PC-9 (cell line): ENCODE data around the gene ATP6V1G3.

ENCODE experiments used
- EZH2 ChIP-seq: fragments of 200-600 bp; sonication (generic); IDR thresholded peaks from 2 replicates; pipeline ENCODE4 v1.8.0; 2017; ENCODE audit warnings: antibody characterized with exemption, low read depth
- TF ChIP-seq, protein P1 (sequence below): fragments of 200-600 bp; sonication (generic); conservative IDR thresholded peaks from 2 replicates; pipeline ENCODE4 v1.6.1; 2017; ENCODE audit warnings: mixed run types, antibody characterized with exemption, mild to moderate bottlenecking, moderate library complexity

DNA sequence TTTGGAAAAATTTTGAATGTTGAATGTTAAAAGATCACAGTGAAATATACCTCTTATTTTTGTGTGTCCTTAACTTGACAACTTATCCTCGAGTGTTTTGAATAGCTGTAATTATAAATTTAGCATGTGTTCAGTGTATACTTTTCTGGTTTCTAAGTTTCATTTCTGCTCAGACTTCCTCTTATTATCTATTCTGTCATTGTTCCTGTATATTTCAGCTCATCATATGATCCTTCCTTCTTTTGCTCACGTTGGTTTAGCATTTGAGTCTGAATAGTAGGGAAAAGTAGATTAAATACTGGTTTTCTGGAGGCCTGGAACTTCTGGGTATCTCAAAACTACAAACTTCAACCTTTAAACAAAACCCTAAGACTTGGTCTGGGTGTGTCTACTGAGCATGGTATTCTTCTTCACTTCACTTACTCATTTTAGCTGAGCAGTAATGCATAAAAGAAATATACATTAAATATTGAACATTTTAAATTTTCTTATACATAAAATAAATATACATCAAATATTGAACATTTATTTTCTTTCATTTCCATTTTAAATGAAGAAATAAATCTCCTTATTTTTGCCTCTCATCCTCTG, 3.3 kb upstream of the ATP6V1G3 start:
- TF ChIP-seq, protein P1, sequence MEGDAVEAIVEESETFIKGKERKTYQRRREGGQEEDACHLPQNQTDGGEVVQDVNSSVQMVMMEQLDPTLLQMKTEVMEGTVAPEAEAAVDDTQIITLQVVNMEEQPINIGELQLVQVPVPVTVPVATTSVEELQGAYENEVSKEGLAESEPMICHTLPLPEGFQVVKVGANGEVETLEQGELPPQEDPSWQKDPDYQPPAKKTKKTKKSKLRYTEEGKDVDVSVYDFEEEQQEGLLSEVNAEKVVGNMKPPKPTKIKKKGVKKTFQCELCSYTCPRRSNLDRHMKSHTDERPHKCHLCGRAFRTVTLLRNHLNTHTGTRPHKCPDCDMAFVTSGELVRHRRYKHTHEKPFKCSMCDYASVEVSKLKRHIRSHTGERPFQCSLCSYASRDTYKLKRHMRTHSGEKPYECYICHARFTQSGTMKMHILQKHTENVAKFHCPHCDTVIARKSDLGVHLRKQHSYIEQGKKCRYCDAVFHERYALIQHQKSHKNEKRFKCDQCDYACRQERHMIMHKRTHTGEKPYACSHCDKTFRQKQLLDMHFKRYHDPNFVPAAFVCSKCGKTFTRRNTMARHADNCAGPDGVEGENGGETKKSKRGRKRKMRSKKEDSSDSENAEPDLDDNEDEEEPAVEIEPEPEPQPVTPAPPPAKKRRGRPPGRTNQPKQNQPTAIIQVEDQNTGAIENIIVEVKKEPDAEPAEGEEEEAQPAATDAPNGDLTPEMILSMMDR = no peak
- no peak for TF ChIP-seq EZH2
